ENCODE results near the gene SUSD3. TPM values are rescaled to one million over a fixed set of nuclear protein-coding genes. Genes with fewer than 3 reads are reported as not detected.
"Not testable (repeated sequence)": the region's sequence is repeated elsewhere in the genome, so short reads cannot be mapped to it uniquely, and the experiment has no call there.

The SUSD3 gene
- total and polyA plus RNA-seq, 11 donors = 0.29 to 5.2 (median 0.53) TPM; not detected in 3

DNA sequence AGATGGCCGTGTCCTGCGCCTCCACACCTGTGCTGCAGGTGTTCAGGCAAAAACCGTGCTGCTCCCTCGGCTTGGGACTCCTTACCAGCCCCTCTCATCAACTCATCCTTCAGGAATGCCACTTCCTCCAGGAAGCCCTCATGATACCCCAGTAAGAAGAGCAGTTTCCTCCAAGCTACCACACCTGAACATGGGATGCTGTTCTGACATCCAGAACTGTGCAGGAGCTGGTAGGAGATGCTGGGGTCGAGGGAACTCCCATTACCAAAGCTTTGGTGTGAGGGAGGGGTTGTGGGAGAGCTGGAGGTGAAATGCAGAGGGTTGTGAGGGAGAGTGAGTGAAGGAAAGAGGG lies 56.5 kb downstream of the SUSD3 start:
- Histone ChIP-seq H3K4me3 (no peak overlapping the region), H3K4me1 (peaks cover 0 to 74% (median 11%) of the 10 kb centered on the region in 12 donors), H3K9me3 (no peaks in the 10 kb centered on the region), H3K36me3 (peaks cover 0 to 37% (median 17%) of the 10 kb centered on the region in 9 donors), H3K27ac (peak overlapping the region in 1 of 12 donors; percentile 32), H3K27me3 (no peaks in the 10 kb centered on the region)
- no peak for DNase-seq
- WGBS, 4 donors = 89 to 93% (median 90%) methylated on average over 5 of the region's 5 CpGs
- no peak for TF ChIP-seq CTCF (IDR thresholded peaks at IDR 0.05)
- no peak for TF ChIP-seq POLR2A (IDR thresholded peaks at IDR 0.05)
- intact Hi-C loops (cut with DNase I) = loop anchor here in 2 of 10 donors (5.0 kb wide), 2 partner anchors 187 to 192 kb away; no protein-coding TSS in a partner anchor
- no peak for ATAC-seq

GRCh38 chr9:93115486-93116071 lies 57.1 kb downstream of the SUSD3 start:
- H3K36me3 ChIP-seq = peaks cover 0 to 33% (median 16%) of the 10 kb centered on the region in 9 donors
- no peak for TF ChIP-seq POLR2A (IDR thresholded peaks at IDR 0.05)
- no peak for TF ChIP-seq CTCF (IDR thresholded peaks at IDR 0.05)
- ATAC-seq (no peak), DNase-seq (peak in 3 of 5 donors; percentile 3 to 17 (median 3))
- intact Hi-C loops (cut with DNase I) = no loop called here
- no peaks in the 10 kb centered on the region for H3K27me3 ChIP-seq
- 46 to 76% (median 54%) methylated on average over 3 of the region's 3 CpGs for WGBS, 4 donors
- H3K9me3 ChIP-seq = no peaks in the 10 kb centered on the region
- H3K27ac ChIP-seq = peak overlapping the region in 1 of 12 donors; percentile 48
- no peak overlapping the region for H3K4me3 ChIP-seq
- H3K4me1 ChIP-seq = peaks cover 0 to 74% (median 18%) of the 10 kb centered on the region in 12 donors

DNA sequence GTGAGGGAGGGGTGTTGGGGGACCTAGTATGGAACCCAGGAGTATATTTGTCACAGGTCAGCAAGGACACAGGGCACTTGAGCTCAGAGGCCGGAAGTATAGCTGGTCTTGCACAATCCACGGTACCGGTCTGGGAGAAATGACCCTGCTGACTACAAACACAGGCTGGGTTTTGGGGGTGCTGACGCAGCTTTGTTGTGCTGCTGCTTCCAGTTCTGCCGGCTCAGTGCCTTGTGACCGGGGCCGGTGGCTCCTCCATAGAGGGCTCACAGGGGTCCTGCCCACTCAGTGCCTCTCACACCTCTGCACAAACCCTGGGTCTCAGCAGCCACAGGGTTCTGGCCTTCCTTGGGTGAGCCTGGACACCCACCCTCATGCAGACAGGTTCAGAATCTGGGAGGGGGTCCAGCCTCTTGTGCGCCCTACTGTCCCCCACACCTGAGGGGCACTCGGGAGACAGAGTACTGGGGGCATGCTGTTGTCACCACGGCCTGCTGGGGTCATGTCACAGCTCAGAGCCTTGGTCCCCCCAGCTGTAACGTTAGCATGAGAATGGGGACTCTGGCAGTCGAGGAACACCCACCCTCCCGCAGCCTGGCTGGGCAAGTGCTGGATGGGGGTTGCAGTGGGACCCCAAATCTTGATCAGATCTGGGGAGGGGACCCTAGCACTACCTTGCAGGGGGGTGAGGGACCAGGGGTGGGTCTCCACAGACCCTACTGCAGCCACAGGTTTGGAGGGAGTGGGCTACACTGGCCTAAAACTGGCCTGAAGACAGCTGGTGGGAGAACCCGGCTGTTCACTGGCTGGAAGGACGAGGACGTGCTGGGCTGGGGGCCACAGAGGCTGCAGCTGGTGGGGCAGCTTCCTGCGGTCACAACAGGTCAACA lies 57.8 kb downstream of the SUSD3 start:
- ATAC-seq = peak; percentile 16 to 62 (median 56)
- TF ChIP-seq CTCF (IDR thresholded peaks at IDR 0.05) (no peak), POLR2A (IDR thresholded peaks at IDR 0.05) (no peak)
- peaks cover 0 to 74% (median 18%) of the 10 kb centered on the region in 12 donors for H3K4me1 ChIP-seq
- no peaks in the 10 kb centered on the region for H3K27me3 ChIP-seq
- H3K9me3 ChIP-seq = no peaks in the 10 kb centered on the region
- intact Hi-C loops (cut with DNase I) = no loop called here
- WGBS, 4 donors = 67 to 76% (median 69%) methylated on average over 17 of the region's 17 CpGs
- DNase-seq = peak; percentile 73 to 86 (median 82)
- H3K27ac ChIP-seq = peak overlapping the region in 8 of 12 donors; percentile 38 to 88 (median 50)
- H3K4me3 ChIP-seq = no peak overlapping the region
- H3K36me3 ChIP-seq = peaks cover 0 to 31% (median 15%) of the 10 kb centered on the region in 9 donors

DNA sequence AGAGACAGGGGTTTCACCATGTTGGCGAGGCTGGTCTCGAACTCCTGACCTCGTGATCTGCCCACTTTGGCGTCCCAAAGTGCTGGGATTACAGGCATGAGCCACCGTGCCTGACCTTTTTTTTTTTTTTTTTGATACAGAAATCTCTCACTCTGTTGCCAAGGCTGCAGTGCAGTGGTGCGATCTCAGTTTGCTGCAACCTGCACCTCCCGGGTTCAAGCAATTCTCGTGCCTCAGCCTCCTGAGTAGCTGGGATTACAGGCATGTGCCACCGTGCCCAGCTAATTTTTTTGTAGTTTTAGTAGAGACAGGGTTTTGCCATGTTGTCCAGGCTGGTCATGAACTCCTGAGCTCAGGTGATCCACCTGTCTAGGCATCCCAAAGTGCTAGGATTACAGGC lies 59.0 kb downstream of the SUSD3 start:
- intact Hi-C loops (cut with DNase I) = not testable (repeated sequence)

More for the DNA sequence above, 59.0 kb downstream of the SUSD3 start:
- not testable (repeated sequence) for ATAC-seq, H3K27me3 ChIP-seq, H3K27ac ChIP-seq, H3K9me3 ChIP-seq, H3K4me3 ChIP-seq
- Histone ChIP-seq H3K4me1 (peaks cover 0 to 65% (median 18%) of the 10 kb centered on the region in 12 donors), H3K36me3 (peaks cover 0 to 29% (median 22%) of the 10 kb centered on the region in 9 donors)
- DNase-seq = peak in 1 of 5 donors; percentile 4
- WGBS, 4 donors = 87 to 92% (median 92%) methylated on average over 9 of the region's 9 CpGs
